COLO668 (cell line): ENCODE data around the gene TMC6.

ENCODE experiments used
- DNase-seq: peaks from one replicate; lab custom pipeline; 2025; ENCODE audit not compliant: unreplicated experiment; lab: John Stamatoyannopoulos, UW

TMC6 gene

GRCh38 chr17:78137392-78138203 lies 9.0 kb upstream of the TMC6 start:
- no peak for DNase-seq

- DNase-seq, result no peak
These were observed 7.4 kb upstream of the TMC6 start for GRCh38 chr17:78135858-78136500.

GRCh38 chr17:78134899-78135385 lies 6.4 kb upstream of the TMC6 start:
- no peak for DNase-seq

GRCh38 chr17:78133971-78134898 lies 5.7 kb upstream of the TMC6 start:
- peak; percentile 60 for DNase-seq

GRCh38 chr17:78133179-78133951 lies 4.8 kb upstream of the TMC6 start:
- no peak for DNase-seq

- no peak for DNase-seq
These were observed 4.2 kb upstream of the TMC6 start for GRCh38 chr17:78132767-78133178.

- DNase-seq, result peak; percentile 22
These were observed 3.6 kb upstream of the TMC6 start for GRCh38 chr17:78132084-78132676.

- DNase-seq, result peak; percentile 13
These were observed 2.9 kb upstream of the TMC6 start for GRCh38 chr17:78131172-78132083.

GRCh38 chr17:78130437-78131101 lies 2.0 kb upstream of the TMC6 start, which contains the start of gene TMC8:
TSS of gene TMC8 (plus strand) at chr17:78130771. CDS start at chr17:78131589, 818 bp downstream.
- DNase-seq, result no peak

GRCh38 chr17:78130090-78130436 lies 1.5 kb upstream of the TMC6 start:
- DNase-seq, result no peak

GRCh38 chr17:78129351-78130089 lies 965 bp upstream of the TMC6 start:
- DNase-seq, result no peak

GRCh38 chr17:78127888-78128550 lies 536 bp downstream of the TMC6 start:
- peak; percentile 13 for DNase-seq

- no peak for DNase-seq
These were observed 1.2 kb downstream of the TMC6 start for GRCh38 chr17:78127239-78127887.

- DNase-seq, result no peak
These were observed 1.7 kb downstream of the TMC6 start for GRCh38 chr17:78126895-78127238.

GRCh38 chr17:78125976-78126894 lies 2.3 kb downstream of the TMC6 start:
- DNase-seq, result no peak
